A549 (cell line): Measurements from ENCODE around the gene PLXNB3. TPM values are rescaled to one million over a fixed set of nuclear protein-coding genes. Genes with fewer than 3 reads are reported as not detected.
A peak's percentile ranks its signal among the peaks of the same experiment; 100 is the strongest.

Experiments used
- ATAC-seq, 2 experiments: fragments of 200-7000 bp in 1 of 2; fragments of >200 bp in 1 of 2; cut with Nextera tagmentation in 1 of 2; cut with Tn5 transposase in 1 of 2; 3 replicates each; pipeline versions ENCODE4 v1.8.0 to v1.9.1; 2018 to 2020; ENCODE audit warnings: mild to moderate bottlenecking in 1 of 2, moderate library complexity in 1 of 2
- CTCF ChIA-PET: fragments of 300-600 bp; sonication (Branson Sonifier 250); formaldehyde crosslinking; extraction: SDS; loops from one replicate; lab custom pipeline; 2021; ENCODE audit warnings: antibody characterized with exemption, inconsistent platforms; lab: Yijun Ruan, JAX
- POLR2A ChIA-PET: fragments of 350-600 bp; formaldehyde crosslinking; extraction: SDS; loops from one replicate; lab custom pipeline; 2021; ENCODE audit warnings: antibody characterized with exemption, inconsistent platforms; lab: Yijun Ruan, JAX
- DNase-seq, 2 experiments: peaks; one replicate each; pipeline versions ENCODE4 v3.0.0 to v3.0.0-alpha.2; 2011 to 2016; ENCODE audit warnings: low read depth in 1 of 2, low spot score in 1 of 2
- FAIRE-seq: peaks from 2 replicates; lab custom pipeline; 2011; peaks lifted over from hg19 to GRCh38; lab: Jason Lieb, UNC
- H3K27ac ChIP-seq, 2 experiments: fragments of >200 bp; sonication (Bioruptor Twin); formaldehyde crosslinking; 3 replicates each; pipeline ENCODE4 v1.5.1; 2016 to 2017
- H3K4me1 ChIP-seq: fragments of >200 bp; sonication (Bioruptor Twin); formaldehyde crosslinking; 3 replicates; pipeline ENCODE4 v1.6.1; 2016
- H3K4me2 ChIP-seq: fragments of >200 bp; sonication (Bioruptor Twin); formaldehyde crosslinking; 3 replicates; pipeline ENCODE4 v1.6.1; 2016
- H3K4me3 ChIP-seq: fragments of >200 bp; sonication (Bioruptor Twin); formaldehyde crosslinking; 3 replicates; pipeline ENCODE4 v1.5.1; 2016
- H3K9me3 ChIP-seq: fragments of >200 bp; sonication (Bioruptor Twin); formaldehyde crosslinking; 3 replicates; pipeline ENCODE4 v1.6.1; 2016
- BHLHE40 ChIP-seq: IDR thresholded peaks from 2 replicates; pipeline ENCODE4 v1.6.1; 2012; ENCODE audit warnings: low read depth, low read length, inconsistent platforms
- CBX8 ChIP-seq: fragments of 200-600 bp; sonication (generic); IDR thresholded peaks from 2 replicates; pipeline ENCODE4 v1.6.1; 2016
- CHD4 ChIP-seq: fragments of 200-600 bp; sonication (generic); IDR thresholded peaks from 2 replicates; pipeline ENCODE4 v1.6.1; 2016; ENCODE audit warnings: antibody characterized with exemption, mild to moderate bottlenecking, borderline replicate concordance
- EHMT2 ChIP-seq: fragments of 200-600 bp; sonication (generic); IDR thresholded peaks from 2 replicates; pipeline ENCODE4 v1.6.1; 2016; ENCODE audit warnings: antibody characterized with exemption, low read depth, mild to moderate bottlenecking, moderate library complexity
- EP300 ChIP-seq, 2 experiments: fragments of >200 bp; sonication (Bioruptor Twin); formaldehyde crosslinking; IDR thresholded peaks; 2 replicates in 1 of 2; 3 replicates in 1 of 2; pipeline ENCODE4 v1.6.1; 2016 to 2017
- ESRRA ChIP-seq: fragments of 150-350 bp; IDR thresholded peaks from 2 replicates; pipeline ENCODE4 v1.6.1; 2014; ENCODE audit warnings: mild to moderate bottlenecking, low read length, borderline replicate concordance
- HEYL ChIP-seq: fragments of 250-450 bp; sonication (Bioruptor Pico); IDR thresholded peaks from 2 replicates; pipeline ENCODE4 v1.8.0; 2021; ENCODE audit warnings: mild to moderate bottlenecking, moderate library complexity
- HMGXB4 ChIP-seq: fragments of 250-450 bp; sonication (Bioruptor Pico); IDR thresholded peaks from 2 replicates; pipeline ENCODE4 v1.5.0; 2021; ENCODE audit warnings: mild to moderate bottlenecking, moderate library complexity, borderline replicate concordance
- KDM1A ChIP-seq: fragments of 200-600 bp; sonication (generic); IDR thresholded peaks from 2 replicates; pipeline ENCODE4 v1.6.1; 2016; ENCODE audit warnings: low read depth, mild to moderate bottlenecking
- MAFK ChIP-seq: fragments of 450-650 bp; IDR thresholded peaks from 2 replicates; pipeline ENCODE4 v1.6.1; 2014; ENCODE audit not compliant: partially characterized antibody
- MAZ ChIP-seq: fragments of 150-350 bp; IDR thresholded peaks from 2 replicates; pipeline ENCODE4 v1.6.1; 2014; ENCODE audit warnings: antibody characterized with exemption, low read depth, low read length, borderline replicate concordance
- NFE2L2 ChIP-seq: fragments of 150-350 bp; conservative IDR thresholded peaks from 2 replicates; pipeline ENCODE4 v1.6.1; 2014; ENCODE audit warnings: low read length
- NPAS2 ChIP-seq: fragments of 250-450 bp; sonication (Bioruptor Pico); IDR thresholded peaks from 2 replicates; pipeline ENCODE4 v1.8.0; 2022; ENCODE audit warnings: mild to moderate bottlenecking, moderate library complexity, borderline replicate concordance
- NR3C1 ChIP-seq: fragments of >200 bp; sonication (Bioruptor Twin); formaldehyde crosslinking; IDR thresholded peaks from 3 replicates; pipeline ENCODE4 v1.6.1; 2017
- PBX3 ChIP-seq: IDR thresholded peaks from 2 replicates; pipeline ENCODE4 v1.6.1; 2012
- PHF8 ChIP-seq: fragments of 200-600 bp; sonication (generic); IDR thresholded peaks from 2 replicates; pipeline ENCODE4 v1.6.1; 2016; ENCODE audit warnings: low read depth, mild to moderate bottlenecking, antibody characterized with exemption, moderate library complexity, borderline replicate concordance
- RAD21 ChIP-seq, 2 experiments: fragments of >200 bp in 1 of 2; sonication (Bioruptor Twin) in 1 of 2; formaldehyde crosslinking in 1 of 2; IDR thresholded peaks in 1 of 2; conservative IDR thresholded peaks in 1 of 2; 2 replicates in 1 of 2; 3 replicates in 1 of 2; pipeline ENCODE4 v1.6.1; 2012 to 2018; ENCODE audit warnings: inconsistent platforms in 1 of 2
- RARB ChIP-seq: fragments of 250-450 bp; sonication (Bioruptor Pico); IDR thresholded peaks from 2 replicates; pipeline ENCODE4 v1.8.0; 2021; ENCODE audit warnings: mild to moderate bottlenecking, moderate library complexity
- RFX5 ChIP-seq: fragments of 450-650 bp; IDR thresholded peaks from 2 replicates; pipeline ENCODE4 v1.7.1; 2014; ENCODE audit warnings: antibody characterized with exemption, mild to moderate bottlenecking, moderate library complexity
- SMC3 ChIP-seq: fragments of >200 bp; sonication (Bioruptor Twin); formaldehyde crosslinking; IDR thresholded peaks from 3 replicates; pipeline ENCODE4 v1.6.1; 2018; ENCODE audit warnings: inconsistent platforms
- TP53 ChIP-seq: fragments of 250-450 bp; sonication (Bioruptor Pico); IDR thresholded peaks from 2 replicates; pipeline ENCODE4 v1.5.0; 2021; ENCODE audit warnings: mild to moderate bottlenecking, moderate library complexity
- ZFP36 ChIP-seq: fragments of 450-650 bp; IDR thresholded peaks from 2 replicates; pipeline ENCODE4 v1.6.1; 2014; ENCODE audit warnings: borderline replicate concordance; ENCODE audit not compliant: partially characterized antibody
- ZNF302 ChIP-seq: fragments of 250-450 bp; sonication (Bioruptor Pico); IDR thresholded peaks from 2 replicates; pipeline ENCODE4 v1.9.0; 2021; ENCODE audit warnings: inconsistent platforms, mild to moderate bottlenecking, moderate library complexity
- WGBS: methylation state at CpG from one replicate; pipeline ENCODE4 v1.1.6; 2017; ENCODE audit errors: missing lambda C conversion rate; 5-methylcytosine and 5-hydroxymethylcytosine counted together
- polyA plus RNA-seq, 4 experiments: library from polyadenylated mRNA; depleted of rRNA in 3 of 4; stranded (reverse); fragments of >200 nt; fragmentation: RNase III in 1 of 4; extraction: RNeasy Plus Mini Kit Qiagen cat#74134 plus additional on column Dnase treatment in 1 of 4; gene quantifications; 2 replicates in 3 of 4; 3 replicates in 1 of 4; pipeline ENCODE4 v1.2.3, GENCODE V29; 2011 to 2017
- TF ChIP-seq, protein P1 (sequence below): fragments of 450-650 bp; IDR thresholded peaks from 2 replicates; pipeline ENCODE4 v1.6.1; 2014; ENCODE audit warnings: antibody characterized with exemption
- TF ChIP-seq, protein P2 (sequence below): IDR thresholded peaks from 2 replicates; pipeline ENCODE4 v1.6.1; 2012; ENCODE audit warnings: low read depth, borderline replicate concordance
- TF ChIP-seq, protein P3 (sequence below): fragments of >200 bp; sonication (Bioruptor Twin); formaldehyde crosslinking; IDR thresholded peaks from 2 replicates; pipeline ENCODE4 v1.6.1; 2016

The PLXNB3 gene
- polyA plus RNA-seq, 2 of the 4 experiments (the other 2 are of a cell fraction) = 1.1 to 2.5 TPM

GRCh38 chrX:153801669-153802068, 37.6 kb downstream of the PLXNB3 start:
- ATAC-seq (peak; percentile 22 to 36; a peak in 4 of 6 replicates), DNase-seq (no peak), FAIRE-seq (no peak)
- H3K4me2 ChIP-seq = no peak overlapping the region
- H3K4me1 ChIP-seq = no peaks in the 10 kb centered on the region
- CTCF ChIA-PET = no interaction called here
- H3K9me3 ChIP-seq = no peaks in the 10 kb centered on the region
- 72% methylated on average over 4 of the region's 8 CpGs for WGBS
- H3K27ac ChIP-seq = no peak overlapping the region
- TF ChIP-seq NR3C1 = no peak
- no peak for TF ChIP-seq NFE2L2
- TF ChIP-seq, protein P1, sequence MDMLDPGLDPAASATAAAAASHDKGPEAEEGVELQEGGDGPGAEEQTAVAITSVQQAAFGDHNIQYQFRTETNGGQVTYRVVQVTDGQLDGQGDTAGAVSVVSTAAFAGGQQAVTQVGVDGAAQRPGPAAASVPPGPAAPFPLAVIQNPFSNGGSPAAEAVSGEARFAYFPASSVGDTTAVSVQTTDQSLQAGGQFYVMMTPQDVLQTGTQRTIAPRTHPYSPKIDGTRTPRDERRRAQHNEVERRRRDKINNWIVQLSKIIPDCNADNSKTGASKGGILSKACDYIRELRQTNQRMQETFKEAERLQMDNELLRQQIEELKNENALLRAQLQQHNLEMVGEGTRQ = no peak
- no peak for TF ChIP-seq EP300 (IDR thresholded peaks at IDR 0.05)
- no peak for TF ChIP-seq CBX8
- TF ChIP-seq MAFK = no peak
- TF ChIP-seq TP53 (CRISPR knock-in tag) = no peak
- TF ChIP-seq ZNF302 = no peak
- TF ChIP-seq EHMT2 = no peak
- TF ChIP-seq HEYL (CRISPR knock-in tag) = no peak
- TF ChIP-seq CHD4 = no peak
- TF ChIP-seq ZFP36 = no peak
- no peak for TF ChIP-seq MAZ
- TF ChIP-seq NPAS2 = no peak
- TF ChIP-seq RFX5 = no peak
- TF ChIP-seq, protein P2, sequence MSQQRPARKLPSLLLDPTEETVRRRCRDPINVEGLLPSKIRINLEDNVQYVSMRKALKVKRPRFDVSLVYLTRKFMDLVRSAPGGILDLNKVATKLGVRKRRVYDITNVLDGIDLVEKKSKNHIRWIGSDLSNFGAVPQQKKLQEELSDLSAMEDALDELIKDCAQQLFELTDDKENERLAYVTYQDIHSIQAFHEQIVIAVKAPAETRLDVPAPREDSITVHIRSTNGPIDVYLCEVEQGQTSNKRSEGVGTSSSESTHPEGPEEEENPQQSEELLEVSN = no peak
- no peak for TF ChIP-seq BHLHE40
- TF ChIP-seq RAD21 (conservative IDR thresholded peaks at IDR 0.05 in 1 of 2, IDR thresholded peaks at IDR 0.05 in 1 of 2) = no peak
- TF ChIP-seq SMC3 = no peak
- H3K4me3 ChIP-seq = no peak overlapping the region
- POLR2A ChIA-PET = no interaction called here

DNA sequence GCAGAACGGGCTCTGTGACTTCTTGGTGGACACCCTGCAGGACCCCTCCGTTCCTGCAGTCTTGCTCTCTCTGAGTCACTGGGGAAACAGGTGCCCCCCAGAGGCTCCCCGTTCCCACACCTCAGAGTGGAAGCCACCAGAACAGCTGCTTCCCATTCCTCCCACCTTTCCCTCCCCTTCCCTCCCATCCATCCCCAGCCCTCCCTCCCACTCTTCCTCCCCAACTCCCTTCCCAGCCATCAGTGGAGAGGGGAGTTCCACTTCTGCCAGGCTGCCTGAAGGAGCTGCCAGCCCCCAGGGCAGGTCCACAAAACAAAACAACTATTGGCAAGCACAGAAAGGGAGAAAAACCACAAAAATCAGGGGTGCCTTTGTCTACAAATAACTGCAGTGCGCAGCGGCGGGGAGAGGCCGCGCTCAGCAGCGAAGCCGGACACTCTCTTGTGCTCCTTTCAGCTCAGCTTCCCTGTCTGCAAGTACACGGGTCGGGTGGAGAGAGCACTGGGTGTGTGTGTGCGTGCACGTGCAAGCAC, 38.5 kb downstream of the PLXNB3 start:
- TF ChIP-seq PHF8 (no peak), ZFP36 (no peak), SMC3 (no peak), KDM1A (no peak), PBX3 (no peak), NPAS2 (no peak), MAZ (no peak), ZNF302 (no peak), HMGXB4 (CRISPR knock-in tag) (no peak), EHMT2 (no peak), RARB (CRISPR knock-in tag) (no peak), ESRRA (no peak)
- TF ChIP-seq, protein P3, sequence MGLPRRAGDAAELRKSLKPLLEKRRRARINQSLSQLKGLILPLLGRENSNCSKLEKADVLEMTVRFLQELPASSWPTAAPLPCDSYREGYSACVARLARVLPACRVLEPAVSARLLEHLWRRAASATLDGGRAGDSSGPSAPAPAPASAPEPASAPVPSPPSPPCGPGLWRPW = no peak
- no peaks in the 10 kb centered on the region for H3K4me1 ChIP-seq
- no peaks in the 10 kb centered on the region for H3K9me3 ChIP-seq
- ATAC-seq = peak in 1 of 2 experiments; percentile 5; a peak in 3 of 6 replicates
- POLR2A ChIA-PET = interaction anchor here (2.1 kb wide), 1 partner anchor 8 kb away, joined by 7 read pairs; the partner anchor contains the start of genes IDH3G and SSR4
- 74% methylated on average over 13 of the region's 14 CpGs for WGBS
- no peak overlapping the region for H3K4me3 ChIP-seq
- DNase-seq = no peak
- no peak overlapping the region for H3K27ac ChIP-seq
- FAIRE-seq = no peak
- H3K4me2 ChIP-seq = no peak overlapping the region
- CTCF ChIA-PET = interaction anchor here (1.4 kb wide), 1 partner anchor 108 kb away, joined by 4 read pairs; no protein-coding TSS in a partner anchor
